Measurements from ENCODE around the gene KCNC1.

KCNC1 gene

DNA sequence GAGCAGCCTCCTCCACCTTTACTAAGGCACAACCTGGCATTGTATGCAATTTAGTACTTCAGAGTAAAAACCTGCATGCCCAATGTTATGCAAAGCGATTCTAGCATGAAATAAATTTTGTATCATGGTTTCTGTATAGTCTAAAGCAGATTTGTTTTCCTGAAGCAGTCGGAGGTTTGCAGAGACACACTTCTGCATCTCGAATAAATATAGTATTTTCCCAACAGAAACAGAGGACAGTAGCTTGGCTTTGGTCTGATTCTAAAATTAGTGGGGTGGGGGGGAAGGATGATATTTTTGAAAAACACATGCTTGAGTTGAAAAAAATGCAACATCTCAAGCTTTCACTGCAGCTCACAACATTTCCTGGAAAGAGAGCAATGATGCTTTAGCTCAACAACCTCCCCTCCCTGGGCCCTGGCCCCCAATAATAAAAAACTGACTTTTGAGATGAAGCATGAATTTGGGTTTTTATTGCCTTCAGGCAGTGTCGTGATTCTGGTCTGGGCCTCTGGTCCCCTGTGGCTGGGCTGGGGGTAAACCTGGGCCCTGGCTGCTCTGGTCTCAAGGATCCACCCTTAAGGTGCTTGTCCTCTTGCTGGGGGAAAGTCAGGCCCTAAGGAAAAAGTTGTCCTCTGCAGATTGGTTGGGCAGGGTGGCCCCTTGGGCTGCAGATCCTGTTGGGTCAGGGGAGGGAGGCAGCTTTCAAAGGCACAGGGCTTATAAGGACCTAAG lies 48.2 kb downstream of the KCNC1 start:
- DNase-seq (ENCODE audit: low spot score): no peak
- Mint-ChIP-seq H3K9me3 (no peaks in the 10 kb centered on the region), H3K27me3 (ENCODE audit: low read depth) (no peaks in the 10 kb centered on the region), H3K27ac (no peak overlapping the region), H3K4me3 (no peak overlapping the region), H3K36me3 (ENCODE audit: low read depth) (no peaks in the 10 kb centered on the region), H3K4me1 (ENCODE audit: low read depth) (no peaks in the 10 kb centered on the region)

- no peak for DNase-seq (ENCODE audit: low spot score)
- Mint-ChIP-seq H3K4me1 (ENCODE audit: low read depth) (no peaks in the 10 kb centered on the region), H3K27me3 (ENCODE audit: low read depth) (no peaks in the 10 kb centered on the region), H3K27ac (no peak overlapping the region), H3K36me3 (ENCODE audit: low read depth) (no peaks in the 10 kb centered on the region), H3K9me3 (no peaks in the 10 kb centered on the region), H3K4me3 (no peak overlapping the region)
Measured at GRCh38 chr11:17783878-17784277, 49.3 kb downstream of the KCNC1 start.

DNA sequence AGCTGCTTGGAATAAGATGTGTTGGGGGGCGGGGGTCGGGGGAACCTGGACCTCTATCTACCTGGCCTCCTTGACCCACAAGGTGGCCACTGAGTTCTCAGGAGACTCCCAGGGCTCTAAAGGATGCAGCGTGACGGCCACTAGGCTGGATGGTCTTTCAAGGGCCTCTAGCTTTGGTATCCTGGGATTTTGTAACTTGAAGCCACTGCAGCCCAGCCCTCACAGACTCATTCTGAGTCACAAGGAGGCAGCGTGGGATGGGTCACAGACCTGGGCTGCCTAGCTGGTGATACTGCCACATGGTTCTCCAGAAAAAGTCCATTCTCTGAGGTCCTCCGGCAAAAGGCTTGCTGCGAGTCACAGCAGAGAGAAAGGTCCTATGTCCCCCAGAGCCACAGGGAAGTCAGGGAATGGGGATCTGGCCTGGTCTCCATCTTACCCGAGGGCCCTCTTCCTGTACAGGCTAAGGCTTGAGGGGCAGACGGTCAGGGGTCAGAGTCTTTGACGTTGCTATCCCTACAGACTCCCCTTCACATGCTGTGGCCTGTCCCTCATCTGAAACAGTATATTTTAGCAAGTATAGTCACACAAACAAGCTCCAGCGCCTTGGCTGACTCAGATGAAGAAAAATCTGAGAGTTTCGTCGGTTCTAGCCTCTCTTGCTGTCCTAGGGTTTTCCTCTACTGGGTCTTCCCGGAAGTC lies 52.4 kb downstream of the KCNC1 start:
- Mint-ChIP-seq H3K27ac (no peak overlapping the region), H3K27me3 (ENCODE audit: low read depth) (no peaks in the 10 kb centered on the region), H3K9me3 (no peaks in the 10 kb centered on the region), H3K4me3 (no peak overlapping the region), H3K36me3 (ENCODE audit: low read depth) (no peaks in the 10 kb centered on the region), H3K4me1 (ENCODE audit: low read depth) (no peaks in the 10 kb centered on the region)
- no peak for DNase-seq (ENCODE audit: low spot score)

GRCh38 chr11:17788084-17788483 lies 53.5 kb downstream of the KCNC1 start:
- no peaks in the 10 kb centered on the region for H3K36me3 Mint-ChIP-seq (ENCODE audit: low read depth)
- no peak for DNase-seq (ENCODE audit: low spot score)
- no peaks in the 10 kb centered on the region for H3K4me1 Mint-ChIP-seq (ENCODE audit: low read depth)
- no peak overlapping the region for H3K27ac Mint-ChIP-seq
- H3K9me3 Mint-ChIP-seq: no peaks in the 10 kb centered on the region
- no peak overlapping the region for H3K4me3 Mint-ChIP-seq
- no peaks in the 10 kb centered on the region for H3K27me3 Mint-ChIP-seq (ENCODE audit: low read depth)

- H3K4me3 Mint-ChIP-seq: no peak overlapping the region
- no peak overlapping the region for H3K27ac Mint-ChIP-seq
- no peaks in the 10 kb centered on the region for H3K36me3 Mint-ChIP-seq (ENCODE audit: low read depth)
- no peaks in the 10 kb centered on the region for H3K9me3 Mint-ChIP-seq
- no peaks in the 10 kb centered on the region for H3K27me3 Mint-ChIP-seq (ENCODE audit: low read depth)
- no peaks in the 10 kb centered on the region for H3K4me1 Mint-ChIP-seq (ENCODE audit: low read depth)
- no peak for DNase-seq (ENCODE audit: low spot score)
Measured at GRCh38 chr11:17790453-17790852, 55.9 kb downstream of the KCNC1 start.

DNA sequence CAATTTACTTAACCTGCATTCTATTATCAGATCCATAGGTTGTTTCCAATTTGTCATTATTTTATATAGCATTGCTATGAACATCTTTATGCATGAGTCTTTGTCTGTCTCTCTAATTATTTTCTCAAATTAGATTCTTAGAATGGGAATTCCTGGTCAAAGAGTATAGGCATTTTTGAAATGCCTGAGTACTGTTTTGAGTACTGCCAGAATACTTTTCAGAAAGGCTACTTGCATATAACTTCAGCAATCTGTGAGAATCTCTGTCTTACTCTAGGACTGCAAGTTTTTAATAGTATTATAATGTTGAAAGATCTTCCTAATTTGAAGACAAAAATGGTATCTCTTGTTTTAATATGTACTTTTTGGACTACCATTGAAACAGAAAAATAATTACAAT lies 56.6 kb downstream of the KCNC1 start:
- DNase-seq (ENCODE audit: low spot score): no peak
- Mint-ChIP-seq H3K4me1 (ENCODE audit: low read depth) (no peaks in the 10 kb centered on the region), H3K9me3 (no peaks in the 10 kb centered on the region), H3K36me3 (ENCODE audit: low read depth) (no peaks in the 10 kb centered on the region), H3K27me3 (ENCODE audit: low read depth) (no peaks in the 10 kb centered on the region), H3K4me3 (no peak overlapping the region), H3K27ac (no peak overlapping the region)

DNA sequence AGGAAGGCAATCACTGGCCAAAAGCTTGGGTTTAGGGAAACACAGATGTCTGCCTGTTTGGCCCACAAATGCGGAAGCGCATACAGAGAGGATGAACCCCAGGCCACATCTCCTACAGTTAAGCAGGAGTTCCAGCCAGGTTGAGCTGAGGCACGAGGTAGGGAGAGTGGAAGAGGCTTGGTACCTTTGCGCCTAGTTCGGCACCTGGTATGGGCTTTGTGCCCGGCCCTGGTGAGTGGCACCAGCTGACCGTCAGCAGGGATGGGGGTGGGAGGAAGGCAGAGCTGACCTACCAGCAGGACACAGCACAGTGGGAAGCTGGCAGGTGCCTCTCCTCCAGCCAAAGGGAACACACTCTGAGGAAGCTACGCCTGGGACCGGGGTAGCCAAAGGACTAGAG lies 57.6 kb downstream of the KCNC1 start:
- Mint-ChIP-seq H3K9me3 (no peaks in the 10 kb centered on the region), H3K4me1 (ENCODE audit: low read depth) (no peaks in the 10 kb centered on the region), H3K36me3 (ENCODE audit: low read depth) (no peaks in the 10 kb centered on the region), H3K4me3 (no peak overlapping the region), H3K27ac (no peak overlapping the region), H3K27me3 (ENCODE audit: low read depth) (no peaks in the 10 kb centered on the region)
- DNase-seq (ENCODE audit: low spot score): no peak

- no peaks in the 10 kb centered on the region for H3K4me1 Mint-ChIP-seq (ENCODE audit: low read depth)
- H3K27me3 Mint-ChIP-seq (ENCODE audit: low read depth): no peaks in the 10 kb centered on the region
- H3K9me3 Mint-ChIP-seq: no peaks in the 10 kb centered on the region
- H3K36me3 Mint-ChIP-seq (ENCODE audit: low read depth): no peaks in the 10 kb centered on the region
- no peak overlapping the region for H3K4me3 Mint-ChIP-seq
- DNase-seq (ENCODE audit: low spot score): no peak
- H3K27ac Mint-ChIP-seq: no peak overlapping the region
Measured at GRCh38 chr11:17793642-17794170, 59.1 kb downstream of the KCNC1 start.

GRCh38 chr11:17794981-17795380 lies 60.4 kb downstream of the KCNC1 start:
- H3K27ac Mint-ChIP-seq: no peak overlapping the region

GRCh38 chr11:17796154-17796553 lies 61.6 kb downstream of the KCNC1 start:
- no peak for DNase-seq (ENCODE audit: low spot score)
- no peaks in the 10 kb centered on the region for H3K27me3 Mint-ChIP-seq (ENCODE audit: low read depth)
- no peaks in the 10 kb centered on the region for H3K4me1 Mint-ChIP-seq (ENCODE audit: low read depth)
- no peaks in the 10 kb centered on the region for H3K36me3 Mint-ChIP-seq (ENCODE audit: low read depth)
- H3K27ac Mint-ChIP-seq: no peak overlapping the region
- no peaks in the 10 kb centered on the region for H3K9me3 Mint-ChIP-seq
- H3K4me3 Mint-ChIP-seq: no peak overlapping the region

More at GRCh38 chr11:17794981-17795380, 60.4 kb downstream of the KCNC1 start:
- no peaks in the 10 kb centered on the region for H3K9me3 Mint-ChIP-seq
- H3K4me3 Mint-ChIP-seq: no peak overlapping the region
- no peaks in the 10 kb centered on the region for H3K4me1 Mint-ChIP-seq (ENCODE audit: low read depth)
- H3K36me3 Mint-ChIP-seq (ENCODE audit: low read depth): no peaks in the 10 kb centered on the region
- no peak for DNase-seq (ENCODE audit: low spot score)
- H3K27me3 Mint-ChIP-seq (ENCODE audit: low read depth): no peaks in the 10 kb centered on the region

- H3K4me1 Mint-ChIP-seq (ENCODE audit: low read depth): no peaks in the 10 kb centered on the region
- no peak overlapping the region for H3K4me3 Mint-ChIP-seq
- DNase-seq (ENCODE audit: low spot score): no peak
- no peaks in the 10 kb centered on the region for H3K27me3 Mint-ChIP-seq (ENCODE audit: low read depth)
- no peak overlapping the region for H3K27ac Mint-ChIP-seq
- H3K36me3 Mint-ChIP-seq (ENCODE audit: low read depth): no peaks in the 10 kb centered on the region
- no peaks in the 10 kb centered on the region for H3K9me3 Mint-ChIP-seq
Measured at GRCh38 chr11:17798253-17798652, 63.7 kb downstream of the KCNC1 start.

DNA sequence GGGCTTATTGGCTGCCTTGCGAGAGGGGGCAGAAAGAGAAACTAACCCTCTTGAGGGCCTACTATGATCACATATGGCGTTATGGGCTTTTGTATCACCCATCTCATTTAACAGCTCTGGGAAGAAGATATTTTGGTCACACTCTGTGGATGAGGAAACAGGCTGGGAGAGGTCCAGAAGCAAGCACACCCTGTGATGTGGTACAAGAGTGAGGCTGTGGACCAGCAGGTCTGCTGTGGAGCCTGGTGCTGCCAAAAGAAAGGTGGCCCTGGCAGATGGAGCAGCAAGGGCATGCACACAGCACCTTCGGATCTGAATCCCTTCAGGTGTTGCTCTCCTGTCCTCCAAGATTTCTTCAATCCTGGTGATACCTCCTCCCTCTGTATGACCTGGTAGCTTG lies 64.1 kb downstream of the KCNC1 start:
- Mint-ChIP-seq H3K36me3 (ENCODE audit: low read depth) (no peaks in the 10 kb centered on the region), H3K27me3 (ENCODE audit: low read depth) (no peaks in the 10 kb centered on the region), H3K4me1 (ENCODE audit: low read depth) (no peaks in the 10 kb centered on the region), H3K27ac (no peak overlapping the region), H3K9me3 (no peaks in the 10 kb centered on the region), H3K4me3 (no peak overlapping the region)
- DNase-seq (ENCODE audit: low spot score): no peak

DNA sequence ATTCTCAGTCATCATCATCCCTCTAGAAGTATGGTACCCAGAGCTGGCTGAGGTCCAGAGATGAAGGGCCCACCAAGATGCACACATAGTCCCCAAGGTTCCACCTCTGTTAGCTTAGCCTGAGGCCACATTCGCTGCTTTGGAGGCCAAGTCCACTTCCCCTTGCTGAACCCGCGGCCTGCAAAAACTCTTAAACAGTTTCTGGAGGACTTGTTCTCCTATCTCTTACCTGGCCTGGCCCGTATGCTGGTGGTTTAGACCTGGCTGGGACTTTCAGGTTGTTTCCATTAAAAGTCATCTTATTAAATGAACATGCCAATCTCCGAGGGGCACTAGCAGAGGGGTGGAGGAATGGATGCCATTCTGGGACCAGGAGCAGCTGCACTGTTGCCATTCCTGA lies 64.6 kb downstream of the KCNC1 start:
- H3K36me3 Mint-ChIP-seq (ENCODE audit: low read depth): no peaks in the 10 kb centered on the region
- H3K9me3 Mint-ChIP-seq: no peaks in the 10 kb centered on the region
- H3K4me3 Mint-ChIP-seq: no peak overlapping the region
- H3K4me1 Mint-ChIP-seq (ENCODE audit: low read depth): no peaks in the 10 kb centered on the region
- no peak for DNase-seq (ENCODE audit: low spot score)
- no peak overlapping the region for H3K27ac Mint-ChIP-seq
- no peaks in the 10 kb centered on the region for H3K27me3 Mint-ChIP-seq (ENCODE audit: low read depth)

- no peak for DNase-seq (ENCODE audit: low spot score)
- no peaks in the 10 kb centered on the region for H3K27me3 Mint-ChIP-seq (ENCODE audit: low read depth)
- no peaks in the 10 kb centered on the region for H3K36me3 Mint-ChIP-seq (ENCODE audit: low read depth)
- no peaks in the 10 kb centered on the region for H3K4me1 Mint-ChIP-seq (ENCODE audit: low read depth)
- H3K9me3 Mint-ChIP-seq: no peaks in the 10 kb centered on the region
- H3K27ac Mint-ChIP-seq: no peak overlapping the region
- H3K4me3 Mint-ChIP-seq: no peak overlapping the region
Measured at GRCh38 chr11:17801166-17801565, 66.6 kb downstream of the KCNC1 start.
